Prostate gland (tissue), 2 donors: ENCODE data around the gene RAB1B. TPM values are rescaled to one million over a fixed set of nuclear protein-coding genes. Genes with fewer than 3 reads are reported as not detected.

ENCODE experiments used
- DNase-seq: peaks from one replicate; pipeline ENCODE4 v3.0.0-alpha.2; 2019; ENCODE audit warnings: low spot score
- H3K27ac ChIP-seq, 2 donors: fragments of 200-600 bp; sonication (generic); 2 replicates each; pipeline ENCODE4 v1.5.1; 2017 to 2019
- H3K27me3 ChIP-seq: fragments of 200-600 bp; sonication (generic); replicated peaks from 2 replicates; pipeline ENCODE4 v1.5.1; 2019; ENCODE audit not compliant: insufficient read depth
- H3K36me3 ChIP-seq, 2 donors: fragments of 200-600 bp; sonication (generic); 1 replicate in 1 of 2; 2 replicates in 1 of 2; pipeline versions ENCODE4 v1.5.1 to v1.8.1; 2017 to 2019
- H3K4me1 ChIP-seq: fragments of 200-600 bp; sonication (generic); replicated peaks from 2 replicates; pipeline ENCODE4 v1.5.1; 2019
- H3K4me3 ChIP-seq, 2 donors: fragments of 200-600 bp; sonication (generic); 2 replicates each; pipeline ENCODE4 v1.5.1; 2017 to 2019
- H3K9me3 ChIP-seq: fragments of 200-600 bp; sonication (generic); 2 replicates; pipeline ENCODE4 v1.5.1; 2017
- POLR2A ChIP-seq: fragments of 450-650 bp; IDR thresholded peaks from one replicate; pipeline ENCODE4 v1.6.1; 2016; ENCODE audit warnings: antibody characterized with exemption, mild to moderate bottlenecking
- POLR2AphosphoS5 ChIP-seq: sonication (generic); formaldehyde crosslinking; IDR thresholded peaks from one replicate; pipeline ENCODE4 v1.6.1; 2017; ENCODE audit warnings: antibody characterized with exemption
- WGBS: methylation state at CpG from one replicate; pipeline ENCODE4 v1.1.5; 2018; 5-methylcytosine and 5-hydroxymethylcytosine counted together
- intact Hi-C: fragments of 100-400 bp; cut with DNase I; formaldehyde crosslinking; loops from one replicate; pipeline ENCODE4 v1.14.2; 2022
- total RNA-seq, 2 donors: library from RNA; depleted of rRNA; stranded (reverse); fragments of >200 nt; gene quantifications; one replicate each; pipeline ENCODE4 v1.1.0, GENCODE V29; 2016
- TF ChIP-seq, protein P1 (sequence below), 4 experiments: fragments of 200-600 bp in 2 of 4; fragments of 450-650 bp in 2 of 4; sonication (generic) in 2 of 4; IDR thresholded peaks; 1 replicate in 3 of 4; 2 replicates in 1 of 4; pipeline ENCODE4 v1.5.1; 2016 to 2019; ENCODE audit warnings: antibody characterized with exemption in 4 of 4, mild to moderate bottlenecking in 2 of 4, moderate library complexity in 2 of 4

Gene RAB1B
- total RNA-seq, 2 donors from 2014 or later: 140 to 166 TPM

- Histone ChIP-seq H3K4me1 (peaks cover 6% of the 10 kb centered on the region), H3K36me3 (no peaks in the 10 kb centered on the region), H3K27ac (no peak overlapping the region), H3K27me3 (peaks cover 3% of the 10 kb centered on the region), H3K9me3 (no peaks in the 10 kb centered on the region), H3K4me3 (no peak overlapping the region)
- TF ChIP-seq, protein P1, sequence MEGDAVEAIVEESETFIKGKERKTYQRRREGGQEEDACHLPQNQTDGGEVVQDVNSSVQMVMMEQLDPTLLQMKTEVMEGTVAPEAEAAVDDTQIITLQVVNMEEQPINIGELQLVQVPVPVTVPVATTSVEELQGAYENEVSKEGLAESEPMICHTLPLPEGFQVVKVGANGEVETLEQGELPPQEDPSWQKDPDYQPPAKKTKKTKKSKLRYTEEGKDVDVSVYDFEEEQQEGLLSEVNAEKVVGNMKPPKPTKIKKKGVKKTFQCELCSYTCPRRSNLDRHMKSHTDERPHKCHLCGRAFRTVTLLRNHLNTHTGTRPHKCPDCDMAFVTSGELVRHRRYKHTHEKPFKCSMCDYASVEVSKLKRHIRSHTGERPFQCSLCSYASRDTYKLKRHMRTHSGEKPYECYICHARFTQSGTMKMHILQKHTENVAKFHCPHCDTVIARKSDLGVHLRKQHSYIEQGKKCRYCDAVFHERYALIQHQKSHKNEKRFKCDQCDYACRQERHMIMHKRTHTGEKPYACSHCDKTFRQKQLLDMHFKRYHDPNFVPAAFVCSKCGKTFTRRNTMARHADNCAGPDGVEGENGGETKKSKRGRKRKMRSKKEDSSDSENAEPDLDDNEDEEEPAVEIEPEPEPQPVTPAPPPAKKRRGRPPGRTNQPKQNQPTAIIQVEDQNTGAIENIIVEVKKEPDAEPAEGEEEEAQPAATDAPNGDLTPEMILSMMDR (IDR thresholded peaks at IDR 0.05): no peak
- TF ChIP-seq POLR2AphosphoS5: no peak
- no peak for DNase-seq
- intact Hi-C loops: no loop called here
- WGBS: 80% methylated on average over 92 of the region's 123 CpGs
Observed at GRCh38 chr11:66294626-66295620, 26.5 kb downstream of the RAB1B start.

- Histone ChIP-seq H3K27ac (no peak overlapping the region), H3K36me3 (no peaks in the 10 kb centered on the region), H3K27me3 (peaks cover 3% of the 10 kb centered on the region), H3K4me1 (no peaks in the 10 kb centered on the region), H3K9me3 (no peaks in the 10 kb centered on the region), H3K4me3 (no peak overlapping the region)
- intact Hi-C loops: no loop called here
- DNase-seq: no peak
- WGBS: 52% methylated on average over 8 of the region's 8 CpGs
- TF ChIP-seq POLR2AphosphoS5 (no peak), POLR2A (no peak)
- TF ChIP-seq, protein P1 (IDR thresholded peaks at IDR 0.05): no peak
Observed at GRCh38 chr11:66297610-66298009, 29.2 kb downstream of the RAB1B start.

GRCh38 chr11:66299186-66299585 is 30.7 kb downstream of the RAB1B start:
- Histone ChIP-seq H3K36me3 (no peaks in the 10 kb centered on the region), H3K4me3 (no peak overlapping the region), H3K4me1 (no peaks in the 10 kb centered on the region), H3K27me3 (peaks cover 3% of the 10 kb centered on the region), H3K27ac (no peak overlapping the region), H3K9me3 (no peaks in the 10 kb centered on the region)
- no peak for DNase-seq
- TF ChIP-seq, protein P1 (IDR thresholded peaks at IDR 0.05): no peak
- TF ChIP-seq POLR2AphosphoS5: no peak
- no peak for TF ChIP-seq POLR2A
- WGBS: 55% methylated on average over 3 of the region's 3 CpGs
- intact Hi-C loops: no loop called here

DNA sequence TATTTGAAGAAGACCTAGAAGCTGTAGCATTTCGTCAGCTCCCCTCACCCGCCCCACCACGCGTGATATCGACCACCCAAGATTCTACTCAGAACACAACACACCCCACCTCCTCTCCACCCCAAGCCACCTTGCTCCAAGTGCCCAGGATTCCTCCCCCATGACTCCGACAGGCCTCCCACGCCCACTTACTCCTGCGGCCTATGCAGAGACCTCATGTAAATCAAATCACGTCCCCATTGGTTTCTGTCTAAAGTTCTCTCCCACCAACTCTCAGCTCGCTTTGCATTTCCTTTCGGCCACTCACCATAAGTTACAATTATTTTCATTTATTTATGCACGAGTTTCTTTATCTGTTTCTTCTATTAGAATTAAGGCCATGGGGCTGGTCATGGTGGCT is 34.2 kb downstream of the RAB1B start:
- intact Hi-C loops: no loop called here
- Histone ChIP-seq H3K4me1 (no peaks in the 10 kb centered on the region), H3K4me3 (no peak overlapping the region), H3K27me3 (no peaks in the 10 kb centered on the region), H3K27ac (no peak overlapping the region), H3K36me3 (no peaks in the 10 kb centered on the region), H3K9me3 (no peaks in the 10 kb centered on the region)
- TF ChIP-seq, protein P1 (IDR thresholded peaks at IDR 0.05): no peak
- no peak for TF ChIP-seq POLR2AphosphoS5
- no peak for TF ChIP-seq POLR2A
- WGBS: 87% methylated on average over 12 of the region's 12 CpGs
- DNase-seq: no peak

GRCh38 chr11:66309475-66309874 is 41.0 kb downstream of the RAB1B start:
- intact Hi-C loops: no loop called here
- TF ChIP-seq POLR2AphosphoS5 (no peak), POLR2A (no peak)
- TF ChIP-seq, protein P1 (IDR thresholded peaks at IDR 0.05): no peak

More at GRCh38 chr11:66309475-66309874, 41.0 kb downstream of the RAB1B start:
- no peaks in the 10 kb centered on the region for H3K4me1 ChIP-seq
- DNase-seq: no peak
- 58% methylated on average over 3 of the region's 3 CpGs for WGBS
- no peak overlapping the region for H3K27ac ChIP-seq
- H3K9me3 ChIP-seq: no peaks in the 10 kb centered on the region
- no peaks in the 10 kb centered on the region for H3K36me3 ChIP-seq
- H3K4me3 ChIP-seq: no peak overlapping the region
- no peaks in the 10 kb centered on the region for H3K27me3 ChIP-seq
